Anterior cingulate cortex (tissue), 58 donors: Measurements from ENCODE around the gene SLC8B1.
A peak's percentile ranks its signal among the peaks of the same experiment; 100 is the strongest.

Source experiments
- DNase-seq, 58 donors: peaks; one replicate each; lab custom pipeline; 2025; lab: John Stamatoyannopoulos, UW

SLC8B1 gene

DNA sequence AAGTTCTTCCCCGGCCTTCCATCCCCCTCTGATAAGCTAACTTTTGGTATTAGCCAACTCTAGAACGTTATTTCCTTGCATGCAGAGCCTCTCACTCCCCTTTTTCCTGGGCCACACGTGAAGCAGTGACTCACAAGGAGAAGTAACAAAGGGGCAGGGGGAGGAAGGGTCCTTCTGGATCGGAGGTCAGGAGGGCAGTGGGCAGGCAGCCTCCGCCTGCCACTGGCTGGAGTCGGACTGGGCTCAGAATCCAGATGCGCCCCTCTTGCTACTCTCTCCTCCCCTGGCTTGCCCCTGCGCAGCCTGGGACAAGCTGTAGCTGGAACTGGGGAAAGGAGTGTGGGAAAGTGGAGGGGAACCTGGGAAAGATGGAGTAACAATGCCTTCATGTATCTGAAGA, 58.6 kb downstream of the SLC8B1 start:
- DNase-seq, result no peak

- DNase-seq, result no peak
These were observed 60.1 kb downstream of the SLC8B1 start for GRCh38 chr12:113274848-113275247.

- DNase-seq, result no peak
These were observed 61.7 kb downstream of the SLC8B1 start for GRCh38 chr12:113273053-113273725.

DNA sequence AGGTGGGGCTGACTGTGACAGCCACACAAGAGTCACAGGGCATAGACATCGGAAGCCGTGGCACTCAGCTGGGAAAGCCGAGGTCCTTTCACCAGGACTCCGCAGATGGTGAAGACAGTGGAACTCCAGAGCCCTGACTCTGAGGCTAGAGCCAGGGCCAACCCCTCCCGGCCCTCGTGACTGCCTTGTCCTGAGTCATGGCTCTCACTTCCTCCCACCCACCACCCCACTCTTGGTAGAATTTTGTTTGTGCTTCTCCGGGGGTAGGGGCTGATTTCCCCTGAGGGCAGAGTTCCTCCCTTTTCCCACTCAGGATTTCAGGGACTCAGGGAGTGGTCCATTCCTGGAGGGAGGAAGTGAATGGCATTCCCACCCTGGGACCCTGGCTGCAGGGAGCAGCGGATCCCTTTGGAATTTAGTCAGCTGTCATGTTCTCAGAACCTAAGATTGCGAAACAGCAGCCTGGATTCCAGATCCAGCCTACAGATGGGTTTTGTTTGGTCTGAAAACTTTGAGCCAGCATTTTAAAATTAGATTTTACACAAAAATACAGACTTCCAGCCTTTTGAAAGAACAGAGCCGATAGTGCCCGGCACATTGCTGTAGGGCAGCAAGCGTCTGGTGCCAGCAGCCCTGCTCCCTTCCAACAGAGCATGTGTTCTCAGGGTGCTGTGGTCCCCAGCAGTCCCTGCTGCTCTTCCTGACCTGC, 62.9 kb downstream of the SLC8B1 start:
- peak in 50 of 58 donors; percentile 12 to 74 (median 47) for DNase-seq

GRCh38 chr12:113271466-113271852, 63.5 kb downstream of the SLC8B1 start:
- no peak for DNase-seq

DNA sequence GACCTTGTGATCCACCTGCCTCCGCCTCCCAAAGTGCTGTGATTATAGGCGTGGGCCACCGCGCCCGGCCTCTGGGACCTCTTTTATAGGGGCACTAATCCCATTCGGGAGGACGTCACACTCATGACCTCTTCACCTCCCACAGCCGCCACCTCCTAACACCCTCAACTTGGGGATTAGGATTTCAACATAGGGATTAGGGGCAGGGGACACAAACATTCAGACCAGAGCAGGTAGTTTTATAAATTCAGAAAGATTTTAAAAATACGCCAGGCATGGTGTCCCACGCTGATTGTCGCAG, 64.2 kb downstream of the SLC8B1 start:
- no peak for DNase-seq

- no peak for DNase-seq
These were observed 65.5 kb downstream of the SLC8B1 start for GRCh38 chr12:113269257-113269943.

- DNase-seq, result no peak
These were observed 66.3 kb downstream of the SLC8B1 start for GRCh38 chr12:113268621-113269020.

DNA sequence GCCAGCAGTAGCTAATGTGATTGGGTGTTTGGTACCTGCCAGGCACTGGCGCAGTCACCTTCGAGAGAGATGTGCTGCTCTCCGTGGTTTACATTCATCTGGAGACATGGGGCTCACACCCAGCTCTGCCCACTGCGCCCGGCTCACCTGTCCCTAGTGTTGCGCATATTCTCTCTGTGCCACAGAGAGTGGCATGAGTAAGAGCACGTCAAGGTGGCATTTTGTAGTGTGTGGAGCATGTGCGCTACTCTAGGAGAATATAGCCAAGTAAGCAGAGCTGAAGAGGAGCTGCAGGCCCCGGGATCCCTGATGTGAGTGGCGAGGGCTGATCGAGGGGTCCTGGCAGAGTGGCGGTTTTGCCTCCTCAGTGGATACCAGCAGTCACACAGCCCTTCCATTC, 66.8 kb downstream of the SLC8B1 start:
- DNase-seq, result no peak

- no peak for DNase-seq
These were observed 67.3 kb downstream of the SLC8B1 start for GRCh38 chr12:113267621-113268020.

DNA sequence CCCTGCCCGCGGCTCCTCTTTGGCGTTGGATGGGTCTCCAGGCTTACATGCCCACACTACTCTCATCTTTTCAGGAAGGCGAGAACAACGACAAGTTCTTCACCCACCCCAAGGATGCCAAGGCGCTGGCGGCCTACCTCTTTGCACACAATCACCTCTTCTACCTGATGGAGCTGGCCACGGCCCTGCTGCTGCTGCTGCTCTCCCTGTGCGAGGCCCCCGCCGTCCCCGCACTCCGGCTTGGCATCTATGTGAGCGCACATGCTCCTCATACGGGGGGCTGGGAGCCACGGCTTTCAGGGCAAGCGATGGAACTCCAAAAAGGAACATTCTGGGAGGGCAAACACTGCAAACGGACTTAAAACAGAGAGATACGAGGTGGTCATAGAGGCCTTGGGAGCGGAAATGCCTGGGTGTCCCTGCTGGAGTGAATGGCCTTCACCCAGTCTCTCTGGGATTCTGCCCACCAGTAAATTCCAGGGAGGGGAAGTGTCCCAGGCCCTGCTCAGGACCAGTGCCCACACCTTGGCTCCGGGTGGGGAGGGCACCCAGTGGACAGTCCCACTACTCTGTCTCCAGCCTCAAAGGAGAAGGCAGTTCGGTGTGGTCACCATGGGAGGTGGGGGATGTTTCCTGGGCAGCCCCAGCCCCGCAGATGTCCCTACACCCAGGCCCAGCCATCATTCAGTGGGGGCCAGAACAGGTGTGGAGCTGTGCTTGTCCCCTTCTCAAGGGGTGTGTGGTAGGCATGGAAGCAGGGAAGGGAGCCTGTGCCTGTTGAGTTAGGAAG, 68.6 kb downstream of the SLC8B1 start:
- DNase-seq, result no peak

- no peak for DNase-seq
These were observed 71.4 kb downstream of the SLC8B1 start for GRCh38 chr12:113263431-113263963.

DNA sequence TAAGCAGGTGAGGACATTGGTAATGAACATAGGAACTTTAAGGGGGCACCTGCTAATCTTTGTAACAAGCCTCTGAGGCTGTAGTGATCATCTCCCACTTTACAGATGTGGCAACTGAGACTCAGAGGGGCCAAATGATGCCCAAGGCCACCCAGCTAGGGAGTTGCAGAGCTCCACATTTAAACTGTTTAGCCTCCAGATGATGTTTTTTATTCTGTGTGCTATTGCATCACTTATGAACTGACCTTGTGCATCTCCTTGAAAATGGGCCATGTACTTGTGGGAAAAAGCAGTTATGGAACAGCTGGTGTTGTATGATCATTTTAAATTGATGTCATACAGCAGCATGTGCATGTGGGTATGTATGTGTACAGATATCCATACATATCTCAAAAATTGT, 72.2 kb downstream of the SLC8B1 start:
- DNase-seq, result no peak

DNA sequence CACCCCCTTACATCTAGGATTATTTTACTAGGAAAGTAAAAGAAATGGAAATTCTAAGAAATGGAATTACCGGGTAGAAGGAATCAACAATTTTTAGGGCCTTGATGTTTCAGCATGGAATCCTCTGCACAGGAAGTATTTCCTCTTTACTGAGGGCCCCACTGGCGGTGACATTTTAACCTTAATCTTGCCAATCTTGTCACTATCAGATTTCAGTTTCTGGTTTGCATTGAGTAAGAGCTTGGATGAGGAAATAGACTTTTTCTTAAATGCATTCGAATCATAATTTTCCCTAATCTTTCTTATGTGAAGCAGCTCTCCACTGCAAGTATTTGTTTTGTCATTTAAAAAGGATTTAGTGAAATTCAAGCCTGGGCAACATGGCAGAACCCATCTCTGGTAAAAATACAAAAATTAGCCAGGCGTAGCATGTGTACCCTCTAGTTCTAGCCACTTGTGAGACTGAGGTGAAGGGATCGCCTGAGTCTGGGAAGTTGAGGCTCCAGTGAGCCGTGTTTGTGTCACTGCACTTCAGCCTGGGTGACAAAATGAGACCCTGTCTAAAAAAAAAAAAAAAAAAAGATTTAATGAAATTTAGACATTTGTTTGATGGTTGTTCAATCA, 73.0 kb downstream of the SLC8B1 start:
- DNase-seq, result no peak

GRCh38 chr12:113260636-113261300, 74.1 kb downstream of the SLC8B1 start:
- no peak for DNase-seq

DNA sequence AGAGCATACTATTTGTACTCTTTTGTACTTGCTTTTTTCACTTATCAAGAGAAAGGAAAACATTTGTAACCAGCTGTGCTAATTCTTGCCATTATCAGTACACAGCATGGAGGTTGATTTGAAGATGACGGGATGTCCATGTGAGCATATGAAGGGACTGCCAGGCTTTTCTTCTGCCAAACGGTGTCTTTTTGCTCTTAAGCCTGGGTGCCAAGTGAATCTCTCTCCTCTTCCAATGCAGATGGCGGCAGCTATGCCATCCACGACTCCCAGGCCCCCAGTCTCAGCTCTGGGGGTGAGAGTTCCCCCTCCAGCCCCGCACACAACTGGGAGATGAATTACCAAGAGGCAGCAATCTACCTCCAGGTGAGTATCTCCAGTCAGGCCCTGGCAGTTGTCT, 74.8 kb downstream of the SLC8B1 start:
- peak in 4 of 58 donors; percentile 13 to 28 (median 18) for DNase-seq

DNA sequence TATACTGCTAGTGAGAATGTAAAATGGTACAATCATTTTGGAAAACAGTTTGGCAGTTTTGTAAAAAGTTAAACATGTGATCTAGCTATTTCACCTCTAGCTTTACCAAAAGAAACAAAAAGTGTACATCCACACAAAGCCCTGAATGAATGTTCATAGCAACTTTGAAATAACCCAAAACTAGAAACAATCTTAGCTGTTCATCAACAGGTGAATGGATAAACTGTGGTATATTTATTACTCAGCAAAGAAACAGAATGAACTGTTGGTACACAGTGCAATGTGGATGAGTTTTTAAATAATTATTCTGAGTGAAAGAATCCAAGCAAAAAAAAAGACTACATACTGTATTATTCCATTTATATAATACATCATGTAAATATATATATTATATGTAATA, 77.3 kb downstream of the SLC8B1 start:
- DNase-seq, result no peak

DNA sequence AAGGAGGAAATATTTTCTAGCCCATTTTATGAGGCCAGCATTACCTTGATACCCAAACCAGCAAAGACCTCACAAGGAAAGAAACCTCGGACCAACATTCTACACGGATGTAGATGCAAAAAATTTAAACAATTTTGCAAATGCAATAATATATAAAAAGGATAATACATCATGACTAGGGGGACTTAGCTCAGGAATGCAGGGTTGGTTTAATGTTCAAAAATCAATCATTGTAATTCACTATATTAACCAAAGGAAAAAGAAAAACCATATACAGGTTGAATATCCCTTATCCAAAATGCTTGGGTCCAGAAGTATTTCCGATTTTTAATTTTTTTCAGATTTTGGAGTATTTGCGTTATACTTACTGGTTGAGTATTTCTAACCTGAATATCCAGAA, 80.6 kb downstream of the SLC8B1 start:
- DNase-seq, result no peak

GRCh38 chr12:113253532-113254285, 81.2 kb downstream of the SLC8B1 start:
- no peak for DNase-seq
